Sciatic nerve (tissue), 2 donors: ENCODE results near the gene NCR1. TPM values are rescaled to one million over a fixed set of nuclear protein-coding genes. Genes with fewer than 3 reads are reported as not detected.
"Not testable (repeated sequence)": the region's sequence is repeated elsewhere in the genome, so short reads cannot be mapped to it uniquely, and the experiment has no call there.

Experiments
- ATAC-seq: fragments of 200-7000 bp; cut with Tn5 transposase; one replicate; pipeline ENCODE4 v1.9.1; 2020; ENCODE audit warnings: mild to moderate bottlenecking, moderate library complexity
- DNase-seq: peaks from one replicate; pipeline ENCODE4 v3.0.0-alpha.2; 2020; ENCODE audit warnings: low spot score
- intact Hi-C: fragments of 100-400 bp; cut with DNase I; formaldehyde crosslinking; loops from one replicate; pipeline ENCODE4 v1.14.2; 2022
- total RNA-seq: library from RNA; stranded (reverse); fragmentation: NEBNext Ultra II Directional; extraction: Animal tissue kit (Norgen Biotek cat#: 25700); gene quantifications from one replicate; pipeline ENCODE4 v1.2.1, GENCODE V29; 2021
- donor health status: DM: no; HTN: no; CAD: no.
- donor health status: DM: no; HTN: no; CAD: no.

Gene NCR1
- 0.45 TPM for total RNA-seq

GRCh38 chr19:54905803-54906511 is at the start of gene NCR1:
Gene NCR1, plus strand, starts transcription at chr19:54906148. Its CDS starts 40 bp downstream, at chr19:54906188.
- intact Hi-C loops, result no loop called here
- DNase-seq (no peak), ATAC-seq (no peak)

GRCh38 chr19:54858476-54858875 is 47.5 kb upstream of the NCR1 start:
- intact Hi-C loops, ATAC-seq: not testable (repeated sequence)

GRCh38 chr19:54859421-54859820 is 46.5 kb upstream of the NCR1 start:
- intact Hi-C loops, ATAC-seq, DNase-seq: not testable (repeated sequence)

More at GRCh38 chr19:54858476-54858875, 47.5 kb upstream of the NCR1 start:
- not testable (repeated sequence) for DNase-seq

- intact Hi-C loops, ATAC-seq, DNase-seq: not testable (repeated sequence)
These were observed 42.5 kb upstream of the NCR1 start for GRCh38 chr19:54863459-54863858.

- ATAC-seq, result no peak
- DNase-seq, result no peak
- intact Hi-C loops, result no loop called here
These were observed 34.3 kb upstream of the NCR1 start for GRCh38 chr19:54871696-54872095.

GRCh38 chr19:54873990-54874389 is 32.0 kb upstream of the NCR1 start, which contains the start of gene FCAR:
Gene FCAR, plus strand, starts transcription at chr19:54874235. Its CDS starts 55 bp downstream, at chr19:54874290.
- ATAC-seq (no peak), DNase-seq (no peak)
- intact Hi-C loops, result no loop called here

- intact Hi-C loops, result no loop called here
- DNase-seq, result no peak
- ATAC-seq, result peak; percentile 30
These were observed 30.4 kb upstream of the NCR1 start for GRCh38 chr19:54875506-54875905.

- intact Hi-C loops, result no loop called here
- ATAC-seq (no peak), DNase-seq (no peak)
These were observed 28.5 kb upstream of the NCR1 start for GRCh38 chr19:54877471-54877870.

GRCh38 chr19:54881884-54882283 is 24.1 kb upstream of the NCR1 start:
- intact Hi-C loops, result no loop called here
- ATAC-seq (no peak), DNase-seq (no peak)

- DNase-seq (no peak), ATAC-seq (no peak)
- intact Hi-C loops, result no loop called here
These were observed 23.2 kb upstream of the NCR1 start for GRCh38 chr19:54882758-54883157.

GRCh38 chr19:54883228-54883627 is 22.7 kb upstream of the NCR1 start:
- no peak for ATAC-seq
- DNase-seq, result no peak
- intact Hi-C loops, result no loop called here

- DNase-seq (no peak), ATAC-seq (no peak)
- intact Hi-C loops, result no loop called here
These were observed 17.7 kb upstream of the NCR1 start for GRCh38 chr19:54888239-54888638.

- intact Hi-C loops, result no loop called here
- ATAC-seq, result no peak
- DNase-seq, result no peak
These were observed 16.4 kb upstream of the NCR1 start for GRCh38 chr19:54889566-54889965.

- ATAC-seq (no peak), DNase-seq (no peak)
- intact Hi-C loops, result no loop called here
These were observed 12.5 kb upstream of the NCR1 start for GRCh38 chr19:54893406-54893805.

- DNase-seq, intact Hi-C loops, ATAC-seq: not testable (repeated sequence)
These were observed 11.8 kb upstream of the NCR1 start for GRCh38 chr19:54894106-54894505.

GRCh38 chr19:54896036-54896435 is 9.9 kb upstream of the NCR1 start:
- ATAC-seq, result no peak
- no peak for DNase-seq

GRCh38 chr19:54898685-54899084 is 7.3 kb upstream of the NCR1 start:
- intact Hi-C loops, DNase-seq, ATAC-seq: not testable (repeated sequence)

More at GRCh38 chr19:54896036-54896435, 9.9 kb upstream of the NCR1 start:
- intact Hi-C loops, result no loop called here

- DNase-seq, ATAC-seq: not testable (repeated sequence)
- intact Hi-C loops, result loop anchor here (5.0 kb wide), 1 partner anchor 437 kb away; the partner anchor contains the start of gene LENG9
These were observed 6.3 kb upstream of the NCR1 start for GRCh38 chr19:54899646-54900045.

- not testable (repeated sequence) for DNase-seq, ATAC-seq
- intact Hi-C loops, result loop anchor here (5.0 kb wide), 1 partner anchor 439 kb away; the partner anchor contains the start of gene LENG9
These were observed 4.8 kb upstream of the NCR1 start for GRCh38 chr19:54901153-54901552.

- intact Hi-C loops, result loop anchor here (5.0 kb wide), 1 partner anchor 440 kb away; the partner anchor contains the start of gene LENG9
- ATAC-seq (no peak), DNase-seq (peak; percentile 1)
These were observed 3.9 kb upstream of the NCR1 start for GRCh38 chr19:54902061-54902460.
